NCI-H69 (cell line): Measurements from ENCODE around the gene EEF1E1.
"Not testable (repeated sequence)": the region's sequence is repeated elsewhere in the genome, so short reads cannot be mapped to it uniquely, and the experiment has no call there.

Experiments
- DNase-seq: peaks from one replicate; lab custom pipeline; 2025; lab: John Stamatoyannopoulos, UW

The EEF1E1 gene

GRCh38 chr6:8063761-8064637, 38.3 kb downstream of the EEF1E1 start, which contains the start of gene BLOC1S5:
Gene BLOC1S5, minus strand, starts transcription at chr6:8064389. Its CDS starts 13 bp downstream, at chr6:8064376.
- DNase-seq = peak; percentile 100

DNA sequence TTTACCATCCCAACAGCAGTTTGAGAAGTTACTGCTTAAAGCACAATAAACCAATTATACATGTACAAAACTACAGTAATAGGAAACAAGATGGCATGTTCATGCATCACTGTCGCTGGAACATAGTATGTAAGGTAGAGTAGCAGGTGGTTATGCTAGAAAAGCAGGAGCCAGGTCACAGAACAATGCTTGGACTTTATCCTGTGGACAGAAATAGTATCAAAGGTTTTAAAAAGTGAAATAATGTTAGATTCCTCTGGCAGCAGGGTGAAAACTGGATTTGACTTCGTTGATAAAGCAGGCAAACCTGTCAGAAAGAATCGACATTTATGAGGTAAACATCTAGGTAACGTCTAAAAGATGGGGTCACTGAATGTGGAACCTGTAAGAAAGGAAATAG, 40.6 kb downstream of the EEF1E1 start:
- DNase-seq = no peak

GRCh38 chr6:8060346-8060745, 42.0 kb downstream of the EEF1E1 start:
- DNase-seq = no peak

DNA sequence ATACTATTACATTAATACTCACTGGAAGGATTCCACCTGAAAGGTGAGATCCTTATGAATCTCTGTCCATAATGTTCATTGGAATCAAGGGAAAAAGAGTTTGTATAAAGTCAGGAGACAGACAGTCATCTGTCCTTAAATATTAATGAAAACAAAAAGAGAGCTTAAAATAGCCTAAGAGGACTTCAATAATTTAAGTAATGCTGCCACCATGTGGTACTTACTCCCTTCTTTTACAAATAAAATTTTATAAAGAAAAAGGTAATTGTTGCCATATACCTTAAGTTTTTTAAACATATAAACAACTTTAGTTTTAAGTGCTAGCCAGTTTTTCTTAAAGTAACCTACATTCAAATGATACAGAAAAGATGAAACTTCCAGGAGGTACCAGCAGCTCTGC, 43.2 kb downstream of the EEF1E1 start:
- DNase-seq = peak; percentile 54

GRCh38 chr6:8057793-8058192, 44.6 kb downstream of the EEF1E1 start:
- no peak for DNase-seq

DNA sequence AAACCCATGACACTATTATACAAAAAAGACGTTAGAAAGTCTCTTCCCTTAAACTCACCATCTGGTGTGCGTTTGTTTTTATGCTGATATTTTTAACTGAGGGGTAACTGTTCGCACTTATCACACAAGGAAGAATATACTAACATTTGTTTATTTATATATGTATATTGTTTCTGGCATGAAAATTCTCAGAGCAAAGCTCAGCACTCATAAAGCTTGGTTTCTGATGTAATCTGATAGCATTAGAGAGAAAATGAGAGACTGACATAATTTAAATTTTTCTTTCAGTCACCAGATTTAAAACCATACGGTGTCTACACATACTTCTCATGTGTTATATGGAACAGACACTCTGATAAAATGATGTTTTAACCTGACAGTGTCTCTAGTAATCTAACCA, 45.1 kb downstream of the EEF1E1 start:
- no peak for DNase-seq

- no peak for DNase-seq
These were observed 48.1 kb downstream of the EEF1E1 start for GRCh38 chr6:8054276-8054675.

- peak; percentile 70 for DNase-seq
These were observed 54.6 kb downstream of the EEF1E1 start for GRCh38 chr6:8047541-8048292.

GRCh38 chr6:8045769-8046168, 56.6 kb downstream of the EEF1E1 start:
- not testable (repeated sequence) for DNase-seq

DNA sequence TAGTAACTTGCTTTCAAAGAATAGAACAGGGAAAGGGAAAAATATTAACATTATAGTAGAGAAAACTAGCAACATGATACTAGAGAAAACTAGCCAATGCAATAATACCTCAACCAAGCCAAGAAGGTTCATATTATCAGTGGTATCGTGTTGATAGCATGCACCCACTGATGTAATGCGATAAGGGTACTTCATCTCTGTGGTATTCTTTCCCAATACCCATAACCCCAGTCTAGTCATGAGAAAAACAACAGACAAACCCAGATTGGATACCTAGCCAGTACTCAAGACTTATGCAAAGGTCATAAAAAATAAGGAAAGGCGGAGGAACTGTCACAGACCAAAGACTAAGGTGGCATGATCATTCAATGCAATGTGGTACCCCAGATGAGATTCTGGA, 59.1 kb downstream of the EEF1E1 start:
- DNase-seq = no peak

DNA sequence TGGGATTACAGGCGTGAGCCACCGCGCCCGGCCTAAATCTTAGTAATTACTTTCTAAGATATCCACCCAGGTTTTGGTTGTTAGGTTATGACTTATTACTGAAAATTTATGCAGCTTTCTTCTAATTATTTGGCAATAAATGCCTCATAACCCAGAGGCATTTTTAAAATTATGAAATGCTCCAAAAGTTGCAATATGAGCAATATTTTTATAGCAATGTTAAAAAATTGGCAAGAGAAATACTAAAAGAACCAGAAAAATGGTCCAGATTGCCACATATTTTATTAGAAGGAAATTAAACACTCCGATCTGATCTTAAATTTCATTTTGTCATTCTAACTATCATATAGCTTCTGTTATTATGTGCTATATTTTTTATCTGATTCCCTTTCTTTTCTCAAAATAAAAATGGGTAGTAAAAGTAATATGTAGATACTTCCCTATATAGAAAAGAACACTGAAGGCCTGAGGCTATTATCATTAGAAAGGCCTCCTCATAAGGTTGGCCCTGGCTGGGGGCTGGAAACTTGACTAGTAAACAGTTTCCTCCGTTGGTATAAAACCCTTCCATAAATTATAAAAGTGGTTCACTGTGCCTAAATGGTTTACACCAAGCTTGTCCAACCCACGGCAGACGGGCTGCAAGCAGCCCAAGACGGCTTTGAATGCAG, 60.3 kb downstream of the EEF1E1 start:
- no peak for DNase-seq

- not testable (repeated sequence) for DNase-seq
These were observed 68.2 kb downstream of the EEF1E1 start for GRCh38 chr6:8034107-8034506.

DNA sequence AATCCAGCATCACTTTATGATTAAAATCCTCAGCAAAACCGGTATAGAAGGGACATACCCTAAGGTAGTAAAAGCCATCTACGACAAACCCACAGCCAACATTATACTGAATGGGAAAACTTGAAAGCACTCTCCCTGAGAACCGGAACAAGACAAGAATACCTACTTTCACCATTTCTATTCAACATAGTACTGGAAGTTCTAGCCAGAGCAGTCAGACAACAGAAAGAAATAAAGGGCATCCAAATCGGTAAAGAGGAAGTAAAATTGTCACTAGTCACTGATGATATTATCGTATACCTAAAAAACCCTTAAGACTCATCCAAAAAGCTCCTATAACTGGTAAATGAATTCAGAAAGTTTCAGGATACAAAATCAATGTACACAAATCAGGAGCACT, 71.4 kb downstream of the EEF1E1 start:
- no peak for DNase-seq
